ENCODE measurements around the gene ERC2.

Gene ERC2

GRCh38 chr3:55723653-55724406 lies 744.4 kb downstream of the ERC2 start:
- DNase-seq, result no peak

GRCh38 chr3:55721716-55722484 lies 746.4 kb downstream of the ERC2 start:
- no peak for DNase-seq

GRCh38 chr3:55720614-55721013 lies 747.7 kb downstream of the ERC2 start:
- no peak for DNase-seq

GRCh38 chr3:55719508-55719907 lies 748.8 kb downstream of the ERC2 start:
- no peak for DNase-seq

- no peak for DNase-seq
These were observed 749.3 kb downstream of the ERC2 start for GRCh38 chr3:55719006-55719405.

GRCh38 chr3:55718521-55718921 lies 749.7 kb downstream of the ERC2 start:
- DNase-seq, result no peak

GRCh38 chr3:55718074-55718473 lies 750.2 kb downstream of the ERC2 start:
- DNase-seq, result no peak

GRCh38 chr3:55717481-55717880 lies 750.8 kb downstream of the ERC2 start:
- no peak for DNase-seq

- no peak for DNase-seq
These were observed 751.5 kb downstream of the ERC2 start for GRCh38 chr3:55716611-55717225.

GRCh38 chr3:55716044-55716443 lies 752.2 kb downstream of the ERC2 start:
- DNase-seq, result no peak

GRCh38 chr3:55714057-55714456 lies 754.2 kb downstream of the ERC2 start:
- no peak for DNase-seq

- DNase-seq, result no peak
These were observed 756.6 kb downstream of the ERC2 start for GRCh38 chr3:55711646-55712045.

GRCh38 chr3:55709411-55710012 lies 758.8 kb downstream of the ERC2 start:
- no peak for DNase-seq

GRCh38 chr3:55708921-55709320 lies 759.3 kb downstream of the ERC2 start:
- no peak for DNase-seq

GRCh38 chr3:55708242-55708641 lies 760.0 kb downstream of the ERC2 start:
- DNase-seq, result no peak

GRCh38 chr3:55704521-55704920 lies 763.7 kb downstream of the ERC2 start:
- DNase-seq, result no peak

GRCh38 chr3:55702822-55703221 lies 765.4 kb downstream of the ERC2 start:
- no peak for DNase-seq

- no peak for DNase-seq
These were observed 766.3 kb downstream of the ERC2 start for GRCh38 chr3:55701997-55702396.

- no peak for DNase-seq
These were observed 769.4 kb downstream of the ERC2 start for GRCh38 chr3:55698831-55699230.

- DNase-seq, result no peak
These were observed 770.9 kb downstream of the ERC2 start for GRCh38 chr3:55697177-55697865.

GRCh38 chr3:55692957-55693558 lies 775.2 kb downstream of the ERC2 start:
- DNase-seq, result no peak

GRCh38 chr3:55692295-55692956 lies 775.8 kb downstream of the ERC2 start:
- no peak for DNase-seq
